Measurements from ENCODE around the gene PBXIP1.
"Not testable (repeated sequence)": the region's sequence is repeated elsewhere in the genome, so short reads cannot be mapped to it uniquely, and the experiment has no call there.

PBXIP1 gene

DNA sequence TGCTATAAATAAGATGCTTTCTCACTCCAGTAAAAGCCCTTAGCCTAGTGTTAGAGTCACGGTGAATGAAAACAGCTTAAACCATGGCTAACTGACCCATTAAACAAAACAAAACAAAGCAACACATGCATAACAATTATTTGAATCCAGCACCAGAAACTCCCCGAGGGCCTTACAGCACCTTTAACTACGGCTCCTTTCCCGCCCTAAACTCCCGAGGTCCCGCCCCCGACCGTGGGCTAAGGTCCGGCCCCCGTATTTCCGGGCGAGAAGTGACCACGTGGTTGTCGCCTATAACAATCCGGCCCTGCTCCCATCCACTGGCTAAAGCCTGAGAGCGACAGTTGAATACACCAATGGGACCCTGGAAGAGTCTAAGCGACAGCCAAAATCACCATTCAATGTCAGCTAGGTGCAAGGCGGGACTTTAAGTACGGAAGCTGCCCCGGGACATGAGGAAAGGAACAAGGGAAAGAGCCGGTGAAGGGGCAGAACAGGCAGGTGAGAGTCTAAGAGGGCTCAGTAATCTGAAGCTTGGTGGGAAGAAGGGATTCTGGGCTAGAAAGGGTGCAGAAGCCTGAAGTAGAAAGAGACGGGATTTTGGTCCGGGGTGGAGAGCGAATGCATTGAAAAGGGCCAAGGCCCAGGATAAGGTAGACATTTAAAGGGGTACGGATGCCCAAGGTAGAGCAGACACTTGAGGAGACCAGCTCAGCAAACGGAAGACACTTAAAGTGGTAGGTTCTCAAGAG lies 27.2 kb upstream of the PBXIP1 start, which contains the start of gene FLAD1:
FLAD1 (plus strand) TSS at position 448 of the 752 bp plus-strand sequence. CDS start 351 bp downstream, outside the sequence.
- DNase-seq (ENCODE audit: insufficient read length, low spot score) (peak; percentile 99), FAIRE-seq (peak; percentile 11)
- TF ChIP-seq, protein P1, sequence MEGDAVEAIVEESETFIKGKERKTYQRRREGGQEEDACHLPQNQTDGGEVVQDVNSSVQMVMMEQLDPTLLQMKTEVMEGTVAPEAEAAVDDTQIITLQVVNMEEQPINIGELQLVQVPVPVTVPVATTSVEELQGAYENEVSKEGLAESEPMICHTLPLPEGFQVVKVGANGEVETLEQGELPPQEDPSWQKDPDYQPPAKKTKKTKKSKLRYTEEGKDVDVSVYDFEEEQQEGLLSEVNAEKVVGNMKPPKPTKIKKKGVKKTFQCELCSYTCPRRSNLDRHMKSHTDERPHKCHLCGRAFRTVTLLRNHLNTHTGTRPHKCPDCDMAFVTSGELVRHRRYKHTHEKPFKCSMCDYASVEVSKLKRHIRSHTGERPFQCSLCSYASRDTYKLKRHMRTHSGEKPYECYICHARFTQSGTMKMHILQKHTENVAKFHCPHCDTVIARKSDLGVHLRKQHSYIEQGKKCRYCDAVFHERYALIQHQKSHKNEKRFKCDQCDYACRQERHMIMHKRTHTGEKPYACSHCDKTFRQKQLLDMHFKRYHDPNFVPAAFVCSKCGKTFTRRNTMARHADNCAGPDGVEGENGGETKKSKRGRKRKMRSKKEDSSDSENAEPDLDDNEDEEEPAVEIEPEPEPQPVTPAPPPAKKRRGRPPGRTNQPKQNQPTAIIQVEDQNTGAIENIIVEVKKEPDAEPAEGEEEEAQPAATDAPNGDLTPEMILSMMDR (IDR thresholded peaks at IDR 0.05; ENCODE audit: insufficient read depth, missing control alignments): no peak

DNA sequence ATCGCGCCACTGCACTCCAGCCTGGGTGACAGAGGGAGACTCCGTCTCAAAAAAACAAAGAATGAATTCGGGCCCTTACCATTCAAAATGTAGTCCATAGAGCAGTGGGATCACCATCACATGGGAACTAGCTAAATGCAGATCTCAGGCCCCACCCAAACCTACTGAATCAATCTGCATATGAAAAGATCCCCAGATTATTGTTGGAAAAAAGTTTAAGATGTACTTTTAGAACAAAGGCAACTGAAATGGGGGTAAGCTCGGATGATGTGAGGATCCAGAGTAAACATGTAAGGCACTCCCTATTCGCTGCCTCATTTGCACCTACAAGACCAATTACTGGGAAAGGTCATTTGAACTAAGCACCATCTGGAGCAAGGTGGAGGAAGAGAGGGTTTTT lies 26.4 kb upstream of the PBXIP1 start:
- no peak for DNase-seq (ENCODE audit: insufficient read length, low spot score)
- FAIRE-seq: no peak
- TF ChIP-seq, protein P1 (IDR thresholded peaks at IDR 0.05; ENCODE audit: insufficient read depth, missing control alignments): no peak

DNA sequence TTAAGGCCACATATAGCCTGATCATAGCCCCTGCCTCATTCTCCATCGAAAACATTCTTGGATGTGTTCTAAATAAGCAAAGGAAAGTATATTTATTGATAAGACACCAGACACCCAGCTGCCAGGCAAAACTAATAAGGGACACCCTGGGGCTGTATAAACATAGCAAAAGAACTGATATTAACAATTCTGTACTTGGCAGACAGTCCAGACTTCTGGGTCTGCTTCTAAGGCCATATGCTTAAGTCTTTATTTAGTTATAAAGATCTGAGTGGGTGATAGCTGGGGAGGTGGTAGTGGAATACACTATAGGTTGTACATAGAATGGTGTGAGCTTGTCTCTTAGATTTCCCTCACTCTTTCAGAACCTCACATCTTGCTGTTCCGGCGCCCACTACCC lies 22.5 kb upstream of the PBXIP1 start:
- TF ChIP-seq, protein P1 (IDR thresholded peaks at IDR 0.05; ENCODE audit: insufficient read depth, missing control alignments): no peak
- no peak for FAIRE-seq
- DNase-seq (ENCODE audit: insufficient read length, low spot score): no peak

DNA sequence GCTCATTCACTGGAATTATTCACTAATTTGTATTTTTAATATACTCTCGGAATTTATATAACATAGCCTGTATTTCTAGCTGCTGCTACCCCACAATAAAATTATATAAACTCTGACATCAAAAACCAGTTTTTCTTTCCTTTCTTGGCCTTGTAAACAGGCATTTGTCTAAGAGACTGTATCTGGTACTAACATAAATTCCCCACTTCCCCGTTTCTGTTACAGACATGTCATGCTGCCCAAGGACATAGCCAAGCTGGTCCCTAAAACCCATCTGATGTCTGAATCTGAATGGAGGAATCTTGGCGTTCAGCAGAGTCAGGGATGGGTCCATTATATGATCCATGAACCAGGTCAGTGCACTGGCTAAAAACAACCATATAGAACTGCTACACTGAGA lies 21.9 kb upstream of the PBXIP1 start:
- not testable (repeated sequence) for DNase-seq (ENCODE audit: insufficient read length, low spot score); FAIRE-seq

DNA sequence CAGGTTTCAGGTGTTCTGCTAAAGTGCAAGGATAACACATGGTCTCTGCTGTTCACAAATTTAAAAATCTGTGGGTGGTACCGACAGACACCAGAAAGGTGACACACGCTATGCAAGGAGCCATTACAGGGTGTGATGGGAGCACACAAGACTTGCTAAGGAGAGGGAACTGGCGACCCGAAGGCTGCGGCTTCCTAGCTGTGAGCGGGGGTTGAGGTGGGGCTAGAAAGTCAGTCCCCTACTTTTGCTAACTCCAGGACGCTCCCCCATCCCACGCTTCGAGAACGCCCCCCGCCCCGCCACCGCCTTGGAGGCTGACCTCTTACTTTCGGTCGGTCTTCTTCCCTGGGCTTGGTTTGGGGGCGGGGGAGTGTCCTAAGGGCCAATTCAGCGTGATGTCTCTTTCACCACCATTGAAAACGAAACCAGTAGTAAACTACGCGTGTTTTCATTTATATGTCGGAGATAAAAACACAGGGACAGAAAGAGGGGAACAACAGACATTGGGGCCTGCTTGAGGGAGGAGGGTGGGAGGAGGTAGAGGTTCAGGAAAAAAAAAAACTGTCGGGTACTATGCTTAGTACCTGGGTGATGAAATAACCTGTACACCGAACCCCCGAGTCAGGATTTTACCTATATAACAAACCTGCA lies 19.6 kb upstream of the PBXIP1 start:
- TF ChIP-seq, protein P1 (IDR thresholded peaks at IDR 0.05; ENCODE audit: insufficient read depth, missing control alignments): no peak
- DNase-seq (ENCODE audit: insufficient read length, low spot score) (no peak), FAIRE-seq (no peak)

DNA sequence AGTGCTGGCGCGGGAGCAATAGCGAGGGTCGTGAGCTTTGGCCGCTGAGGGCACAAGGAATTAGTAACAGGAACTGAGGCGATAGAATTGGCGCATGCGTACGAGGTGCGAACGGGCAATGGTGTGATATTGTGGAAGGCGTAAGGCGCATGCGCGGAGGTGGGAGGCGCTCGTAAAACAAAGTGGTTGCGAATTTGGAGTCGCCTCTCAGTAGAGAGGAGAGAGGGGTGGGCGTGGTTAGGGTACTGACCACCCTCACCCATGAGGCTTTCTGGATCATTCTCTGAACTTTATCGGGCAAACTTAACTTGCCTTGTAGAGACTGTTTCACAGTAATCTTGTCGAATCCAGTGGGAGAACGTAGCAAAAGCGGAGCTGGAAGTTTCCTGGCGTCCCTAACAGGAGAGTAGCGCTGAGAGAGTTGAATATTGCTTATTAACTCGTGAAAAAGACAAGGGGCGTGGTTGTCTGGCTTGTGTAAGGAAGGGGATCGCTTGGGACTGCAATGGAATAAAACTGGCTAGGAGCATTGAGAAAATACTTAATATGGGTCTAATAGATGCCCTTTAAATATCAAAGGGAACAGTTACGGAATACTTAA lies 19.0 kb upstream of the PBXIP1 start:
- TF ChIP-seq, protein P1 (IDR thresholded peaks at IDR 0.05; ENCODE audit: insufficient read depth, missing control alignments): no peak
- DNase-seq (ENCODE audit: insufficient read length, low spot score) (peak; percentile 77), FAIRE-seq (peak; percentile 74)

DNA sequence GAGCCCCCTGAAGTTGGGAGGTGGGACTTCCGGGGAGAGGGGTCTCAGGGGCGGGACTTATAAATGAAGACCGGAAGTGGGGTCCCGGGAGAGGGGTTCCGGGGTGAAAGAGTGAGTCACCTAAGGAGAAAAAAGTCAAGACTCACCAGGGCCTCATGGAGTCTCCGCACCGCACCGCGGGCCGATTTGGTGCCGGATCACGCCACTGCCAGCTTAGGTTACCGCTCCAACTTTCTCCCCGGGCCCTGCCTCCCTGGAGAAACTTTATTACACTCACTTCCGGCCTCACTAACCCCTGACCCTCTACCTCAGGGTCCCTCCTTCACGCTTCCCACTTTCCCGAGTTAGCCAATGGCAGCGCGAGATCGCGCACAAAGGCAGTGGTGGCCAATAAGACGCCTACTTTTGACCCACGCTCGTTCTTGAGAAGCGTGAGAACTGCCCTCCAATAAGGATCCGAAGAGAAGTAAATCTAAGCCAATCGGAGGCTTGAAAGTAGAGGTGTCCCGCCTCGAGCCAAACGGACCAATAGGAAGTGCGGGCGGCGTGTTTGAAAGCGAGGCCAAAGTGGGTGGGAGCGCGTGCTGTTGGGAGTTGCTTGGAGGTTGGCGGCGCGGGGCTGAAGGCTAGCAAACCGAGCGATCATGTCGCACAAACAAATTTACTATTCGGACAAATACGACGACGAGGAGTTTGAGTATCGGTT lies 18.4 kb upstream of the PBXIP1 start, which contains the start of gene CKS1B:
CKS1B (plus strand) TSS at position 580 of the 706 bp plus-strand sequence; CDS start at position 645, 65 bp downstream.
- DNase-seq (ENCODE audit: insufficient read length, low spot score): peak; percentile 96
- TF ChIP-seq, protein P1 (IDR thresholded peaks at IDR 0.05; ENCODE audit: insufficient read depth, missing control alignments): no peak
- FAIRE-seq: peak; percentile 96

Data from D721Med (cell line).